GM18526 (cell line): ENCODE data around the gene NPAS4.

Source experiments
- POLR2A ChIP-seq: IDR thresholded peaks from 3 replicates; pipeline ENCODE4 v1.6.1; 2011; ENCODE audit not compliant: insufficient read length; ENCODE audit errors: extremely low read depth

Gene NPAS4

GRCh38 chr11:66450560-66450959, 29.7 kb downstream of the NPAS4 start:
- TF ChIP-seq POLR2A, result no peak

DNA sequence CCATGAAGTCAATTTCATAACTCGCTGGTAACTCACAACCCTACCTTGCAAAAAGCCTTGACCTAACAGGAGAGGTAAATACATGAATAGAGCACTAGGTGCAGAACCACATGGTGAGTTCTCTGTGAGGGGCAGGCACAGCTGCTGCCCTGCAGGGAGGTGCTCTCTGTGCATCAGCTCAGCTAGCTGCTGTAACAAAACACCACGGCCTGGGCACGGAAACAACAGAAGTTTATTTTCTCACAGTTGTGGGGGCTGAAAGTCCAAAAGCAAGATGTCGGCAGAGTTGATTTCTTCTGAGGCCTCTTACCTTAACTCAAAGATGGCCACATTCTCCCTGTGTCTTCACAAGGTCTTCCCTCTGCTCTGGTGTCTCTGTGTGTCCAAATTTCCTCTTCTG, 30.8 kb downstream of the NPAS4 start:
- no peak for TF ChIP-seq POLR2A

- no peak for TF ChIP-seq POLR2A
Observed at GRCh38 chr11:66454247-66454646, 33.4 kb downstream of the NPAS4 start.

GRCh38 chr11:66454828-66455227, 34.0 kb downstream of the NPAS4 start:
- no peak for TF ChIP-seq POLR2A

GRCh38 chr11:66457826-66458225, 37.0 kb downstream of the NPAS4 start:
- TF ChIP-seq POLR2A, result no peak

DNA sequence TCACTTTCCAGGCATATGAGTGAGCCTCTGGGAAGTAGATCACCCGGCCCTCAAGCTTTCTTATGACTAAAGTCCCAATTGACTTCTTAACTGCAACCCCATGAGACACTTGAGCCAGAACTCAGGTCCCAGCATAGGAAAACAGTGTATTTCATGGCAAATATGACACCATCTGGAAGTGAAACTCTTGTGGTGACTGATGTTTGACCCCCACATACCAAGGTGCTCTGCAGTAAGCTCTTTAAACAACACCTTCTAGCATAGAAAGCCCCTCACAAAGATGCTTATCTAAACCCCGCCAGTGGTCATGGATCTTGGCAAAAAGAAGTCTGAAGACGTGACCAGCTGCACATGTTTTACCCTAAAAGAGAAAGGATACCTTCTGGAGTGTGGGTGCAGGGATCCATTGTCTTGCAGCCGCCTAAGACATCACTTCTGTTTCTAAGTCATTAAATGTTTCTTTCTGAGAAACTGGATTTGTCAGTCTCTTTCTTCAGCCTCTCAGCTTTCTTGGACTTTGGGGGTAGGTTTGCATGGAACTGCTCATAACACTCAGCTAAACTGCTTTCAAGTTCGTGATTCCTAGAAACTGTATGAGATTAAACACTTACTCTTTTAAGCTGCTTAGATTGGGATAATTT, 38.4 kb downstream of the NPAS4 start:
- TF ChIP-seq POLR2A, result no peak

GRCh38 chr11:66462010-66462409, 41.2 kb downstream of the NPAS4 start:
- no peak for TF ChIP-seq POLR2A

DNA sequence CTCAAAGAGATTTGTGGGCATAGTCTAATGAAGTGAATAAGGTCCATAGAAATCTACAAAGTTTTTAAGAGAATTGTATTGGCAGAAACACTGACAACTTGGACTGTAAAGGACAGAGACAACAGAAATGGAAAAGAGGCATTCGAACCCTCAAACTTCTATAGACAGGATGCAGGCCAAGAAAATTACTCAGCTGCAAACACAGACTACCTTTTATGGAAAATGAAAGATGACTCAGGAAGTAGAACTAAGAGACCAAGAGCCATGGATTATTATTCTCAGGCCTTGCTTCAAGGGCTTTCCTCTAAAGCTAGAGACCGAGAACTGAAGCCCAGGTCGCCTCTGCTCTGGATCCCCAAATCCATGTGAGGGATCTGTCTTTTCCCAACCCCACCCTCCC, 42.1 kb downstream of the NPAS4 start:
- TF ChIP-seq POLR2A, result no peak

DNA sequence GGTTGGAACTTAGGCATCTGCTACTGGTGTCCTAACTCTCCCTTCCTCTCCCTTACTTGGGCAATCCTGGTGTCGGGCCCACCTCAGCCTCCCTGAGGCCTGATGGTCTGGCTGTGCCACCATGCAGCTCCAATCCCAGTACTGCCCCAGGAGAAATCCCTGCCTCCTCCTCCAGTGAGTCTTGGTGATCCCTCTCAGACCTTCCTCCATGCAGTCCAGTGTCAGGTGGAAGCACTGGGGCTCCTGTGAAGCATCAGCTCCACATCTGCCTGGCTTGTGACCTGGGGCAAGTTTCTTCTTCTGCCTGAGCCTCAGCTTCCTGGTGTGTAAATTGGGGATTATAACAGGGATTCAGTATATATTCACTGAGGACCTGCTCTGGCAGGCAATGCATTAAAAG, 44.1 kb downstream of the NPAS4 start:
- no peak for TF ChIP-seq POLR2A

- TF ChIP-seq POLR2A, result no peak
Observed at GRCh38 chr11:66465373-66466224, 44.8 kb downstream of the NPAS4 start.

DNA sequence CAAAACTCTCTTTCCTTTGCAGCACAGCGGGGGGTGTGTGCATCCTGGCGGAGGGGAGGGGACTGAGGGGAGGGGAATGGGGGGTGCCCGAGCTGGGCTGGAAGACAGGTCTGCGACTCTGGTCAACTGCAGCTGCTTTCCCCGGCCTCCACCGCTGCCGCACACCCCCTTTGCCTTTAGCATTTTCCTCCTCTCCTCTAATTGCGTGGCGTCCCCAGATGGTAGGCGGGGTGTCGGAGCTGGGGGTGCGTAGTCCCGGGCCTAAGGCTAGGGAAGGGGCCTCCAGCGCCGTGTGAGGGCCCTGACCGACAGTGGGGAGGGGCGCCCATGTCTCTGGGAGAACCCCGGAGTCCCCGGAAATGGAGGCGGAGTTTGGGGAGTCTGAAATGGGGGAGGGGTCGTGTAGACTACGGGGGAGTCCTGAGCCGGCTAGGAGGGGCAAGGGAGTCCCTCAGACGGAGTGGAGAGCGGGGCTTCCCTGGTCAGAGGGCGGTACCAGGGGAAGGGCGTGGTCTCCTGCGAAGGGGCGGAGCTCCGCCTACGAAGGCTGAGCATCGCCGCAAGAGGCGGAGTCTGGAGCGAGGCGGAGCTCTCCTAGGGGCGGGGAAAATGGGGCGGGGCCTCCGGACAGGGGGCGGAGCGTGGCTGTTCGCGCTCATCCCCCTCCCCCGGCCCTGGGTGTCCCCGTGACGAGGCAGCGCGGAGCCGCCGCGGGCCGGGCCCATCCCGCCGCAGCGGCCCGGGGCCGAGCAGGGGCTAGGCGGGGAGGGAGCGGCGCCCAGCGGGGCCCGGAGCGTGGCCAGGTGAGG, 45.6 kb downstream of the NPAS4 start, which contains the start of gene PELI3:
PELI3 (plus strand) TSS at position 681 of the 809 bp plus-strand sequence. CDS start 1,224 bp downstream, outside the sequence.
- no peak for TF ChIP-seq POLR2A

DNA sequence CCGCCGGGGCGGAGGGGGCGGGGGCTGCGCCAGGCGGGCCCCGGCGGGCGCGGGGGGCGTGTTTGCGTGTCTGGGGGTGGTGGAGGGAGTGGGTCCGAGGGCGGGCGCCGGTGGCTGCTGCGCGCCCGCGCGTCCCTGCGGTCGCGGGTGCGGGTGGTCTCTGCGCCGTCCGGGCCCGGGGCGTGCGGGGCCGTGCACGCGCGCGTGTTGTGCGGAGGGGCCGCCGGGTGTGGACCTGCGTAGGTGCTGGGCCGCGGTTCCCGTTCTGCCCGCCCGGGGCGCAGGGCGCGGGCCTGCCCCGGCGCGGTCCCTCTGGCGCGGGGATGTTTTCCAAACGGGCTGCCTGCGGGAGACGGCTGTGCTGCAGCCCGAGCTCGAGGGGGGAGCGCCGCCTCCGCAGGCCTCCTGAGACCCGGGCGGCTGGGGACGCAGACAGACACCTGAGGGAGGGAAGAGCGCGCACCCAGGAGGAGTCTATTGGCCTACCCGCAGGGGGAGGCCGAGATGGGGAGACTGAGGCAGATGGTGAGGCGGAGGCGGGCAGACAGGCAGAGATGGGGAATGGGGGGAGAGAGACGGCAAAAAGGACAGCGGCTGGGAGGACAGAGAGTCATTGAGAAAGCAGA, 46.3 kb downstream of the NPAS4 start:
- TF ChIP-seq POLR2A, result no peak

DNA sequence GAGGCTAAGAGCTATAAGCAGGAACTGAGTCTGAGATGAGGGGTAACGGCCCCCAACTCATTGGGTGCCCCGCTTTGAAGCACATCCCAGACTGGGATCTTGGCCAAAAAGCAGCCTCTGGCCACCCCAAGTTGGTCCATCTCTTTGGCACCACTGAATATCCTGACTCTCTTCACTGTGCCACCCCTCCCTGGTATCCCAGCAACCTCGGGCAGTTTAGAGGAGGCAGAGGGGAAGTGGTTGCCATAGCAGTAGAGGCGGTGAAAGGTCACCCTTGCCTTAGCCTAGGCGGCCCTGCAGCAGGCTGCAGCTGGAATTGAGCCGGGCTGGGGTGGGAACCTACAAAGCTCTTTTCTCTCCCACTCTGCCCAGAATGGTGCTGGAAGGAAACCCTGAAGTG, 46.9 kb downstream of the NPAS4 start:
- no peak for TF ChIP-seq POLR2A

DNA sequence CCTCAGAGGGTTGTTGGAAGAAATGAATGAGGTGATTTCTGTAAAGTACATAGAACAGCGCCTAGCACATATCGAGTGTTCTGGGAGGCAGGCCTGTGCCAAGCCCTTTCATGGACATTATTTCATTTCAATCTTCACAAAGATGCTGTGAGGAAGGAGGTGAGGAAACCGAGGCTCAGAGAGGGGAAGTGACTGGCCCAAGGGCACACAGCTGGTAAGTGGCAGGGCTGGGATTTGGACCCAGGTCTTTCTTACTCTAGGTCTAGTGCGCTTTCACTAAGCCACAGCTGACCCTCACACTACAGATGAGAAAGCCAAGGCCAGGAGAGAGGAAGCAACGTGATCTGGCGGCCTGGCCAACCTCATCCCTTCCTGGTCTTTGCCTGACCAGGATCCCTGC, 47.9 kb downstream of the NPAS4 start:
- no peak for TF ChIP-seq POLR2A

- no peak for TF ChIP-seq POLR2A
Observed at GRCh38 chr11:66469441-66469840, 48.6 kb downstream of the NPAS4 start.

GRCh38 chr11:66470015-66470414, 49.2 kb downstream of the NPAS4 start:
- TF ChIP-seq POLR2A, result no peak

GRCh38 chr11:66471142-66471541, 50.3 kb downstream of the NPAS4 start:
- no peak for TF ChIP-seq POLR2A
